Measurements from ENCODE around the gene CDH15. TPM values are rescaled to one million over a fixed set of nuclear protein-coding genes. Genes with fewer than 3 reads are reported as not detected.

Gene CDH15
- total and polyA plus RNA-seq, 9 of the 15 experiments (the other 6 are each of a cell fraction or from before 2014, with no cell fraction given) = 0.07 to 0.18 TPM; not detected in 7

DNA sequence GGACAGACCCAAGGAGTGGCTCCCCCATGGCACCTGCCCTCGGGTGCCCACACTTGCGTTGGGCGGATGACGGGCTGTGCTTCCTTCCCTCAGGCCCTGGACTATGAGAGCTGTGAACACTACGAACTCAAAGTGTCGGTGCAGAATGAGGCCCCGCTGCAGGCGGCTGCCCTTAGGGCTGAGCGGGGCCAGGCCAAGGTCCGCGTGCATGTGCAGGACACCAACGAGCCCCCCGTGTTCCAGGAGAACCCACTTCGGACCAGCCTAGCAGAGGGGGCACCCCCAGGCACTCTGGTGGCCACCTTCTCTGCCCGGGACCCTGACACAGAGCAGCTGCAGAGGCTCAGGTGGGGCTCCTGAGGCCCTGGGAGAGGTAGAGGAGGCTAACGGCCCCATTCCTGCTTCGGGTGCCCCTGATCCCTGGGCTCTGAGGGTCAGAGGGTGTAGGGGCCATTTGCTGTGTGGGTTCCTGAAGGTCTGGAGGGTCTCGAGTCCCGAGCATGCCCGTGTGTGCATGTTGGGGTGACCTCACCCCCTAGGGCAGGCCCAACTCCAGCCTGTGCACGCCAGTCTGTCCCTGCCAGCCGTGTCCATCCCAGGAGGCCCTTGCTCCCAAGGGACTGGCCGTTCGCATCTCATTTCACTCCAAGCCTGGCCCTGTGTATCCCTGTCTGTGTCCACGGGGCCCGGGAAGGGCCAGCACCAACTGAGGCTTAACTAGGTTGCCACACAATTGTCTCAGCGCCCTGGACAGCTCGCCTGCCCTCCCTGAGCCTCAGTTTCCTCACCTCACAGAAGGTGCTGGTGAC, 18.8 kb downstream of the CDH15 start:
- ChIA-PET POLR2A (interaction anchor here (0.5 kb wide), 1 partner anchor 339 kb away, joined by 3 read pairs; no protein-coding TSS in a partner anchor), CTCF (ENCODE audit: low intra/inter-chr PET ratio) (no interaction called here)
- Histone ChIP-seq H3K36me3 (ENCODE audit: control insufficient read depth, insufficient read depth, low read length) (no peaks in the 10 kb centered on the region), H4K20me1 (replicated peaks; ENCODE audit: control insufficient read depth, insufficient read depth, low read length) (no peaks in the 10 kb centered on the region; the same call in 1 of the 2 replicates), H3K9ac (ENCODE audit: insufficient read depth in 1 of 2, low read depth in 2 of 2, low read length in 2 of 2) (no peak overlapping the region; a peak in 2 of 4 replicates), H3K4me3 (no peak overlapping the region), H2AFZ (ENCODE audit: low read depth, low read length) (no peak overlapping the region), H3K79me2 (ENCODE audit: control insufficient read depth, insufficient read depth, low read length) (no peaks in the 10 kb centered on the region), H3K27me3 (ENCODE audit: control insufficient read depth in 2 of 2, insufficient read depth in 2 of 2, low read length in 2 of 2) (peaks cover 0 to 14% of the 10 kb centered on the region in 2 experiments; a peak in 1 of 5 replicates), H3K9me3 (replicated peaks; ENCODE audit: control insufficient read depth, insufficient read depth, low read depth, low read length) (no peaks in the 10 kb centered on the region), H3K27ac (ENCODE audit: extremely low read depth, low read depth, low read length) (no peak overlapping the region), H3K4me1 (replicated peaks in 1 of 2; ENCODE audit: control insufficient read depth in 2 of 2, insufficient read depth in 2 of 2, low read length in 2 of 2) (peaks cover 0 to 62% of the 10 kb centered on the region in 2 experiments; a peak in 4 of 5 replicates), H3K9me1 (ENCODE audit: control insufficient read depth, insufficient read depth, low read length) (peaks cover 3% of the 10 kb centered on the region), H3K4me2 (ENCODE audit: insufficient read depth, low read length) (no peak overlapping the region)
- 25% methylated on average over 23 of the region's 28 CpGs for WGBS (ENCODE audit: insufficient coverage, low coverage, missing lambda C conversion rate)
- in situ Hi-C loops (cut with MboI) = no loop called here
- TF ChIP-seq ZBTB40 (IDR thresholded peaks at IDR 0.05) (no peak), ZBTB40 (CRISPR knock-in tag; IDR thresholded peaks at IDR 0.05) (no peak), ZNF449 (CRISPR knock-in tag; IDR thresholded peaks at IDR 0.05) (no peak), ARID2 (IDR thresholded peaks at IDR 0.05) (no peak), ZNF212 (CRISPR knock-in tag; IDR thresholded peaks at IDR 0.05) (no peak), PHB (CRISPR knock-in tag; IDR thresholded peaks at IDR 0.05) (no peak), POLR2B (IDR thresholded peaks at IDR 0.05; ENCODE audit: low read depth, partially characterized antibody) (no peak), TBP (optimal IDR thresholded peaks at IDR 0.05; ENCODE audit: low read depth, low read length) (no peak)
- ATAC-seq (no peak), DNase-seq (ENCODE audit: extremely low read depth in 1 of 4, low spot score in 3 of 4) (no peak), FAIRE-seq (no peak)
- intact Hi-C loops (cut with micrococcal nuclease) = no loop called here
- BruUV-seq (replicated peaks) = no TSS peak

Measured in K562 (cell line).